Measurements from ENCODE around the gene MEOX1.
"Not testable (repeated sequence)": the region's sequence is repeated elsewhere in the genome, so short reads cannot be mapped to it uniquely, and the experiment has no call there.

MEOX1 gene

DNA sequence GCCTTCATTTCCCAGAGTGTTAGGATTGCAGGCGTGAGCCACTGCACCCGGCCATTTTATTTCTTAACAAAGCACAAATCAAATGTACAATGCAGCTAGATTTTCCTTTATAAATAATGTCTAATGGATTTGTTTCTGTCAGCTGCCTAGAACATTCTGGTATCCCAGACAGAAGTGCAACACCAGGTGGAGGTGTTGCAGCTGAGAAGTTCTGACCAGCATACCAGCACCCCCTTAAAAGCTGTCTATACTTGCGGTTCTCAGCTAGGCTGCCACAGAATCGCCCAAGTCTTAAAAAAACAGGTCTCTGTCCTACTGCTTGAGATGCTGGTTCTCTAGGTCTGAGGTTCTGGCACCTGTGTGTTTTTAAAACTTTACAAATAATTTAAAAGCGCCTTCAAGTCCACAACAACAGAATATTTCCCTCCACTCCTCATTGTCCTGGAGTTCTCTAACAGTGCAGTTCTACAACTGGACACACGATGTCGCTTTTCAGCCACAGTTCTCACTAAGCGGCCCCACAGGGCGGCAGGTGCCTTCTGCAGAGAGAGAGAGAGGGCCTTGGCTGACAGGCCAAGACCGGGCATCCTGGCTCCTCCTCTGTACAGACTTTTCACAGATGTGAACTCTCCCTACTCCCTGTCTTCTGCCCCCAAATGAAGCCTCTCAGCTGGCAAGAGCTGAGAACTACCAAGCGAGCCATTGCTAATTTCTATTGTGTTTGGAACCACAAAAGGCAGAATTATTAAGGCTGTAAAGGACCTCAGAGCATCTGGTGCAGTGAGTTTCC is 32.6 kb upstream of the MEOX1 start:
- Histone ChIP-seq H3K27ac (no peak overlapping the region), H3K4me3 (no peak overlapping the region)
- no peak for DNase-seq (ENCODE audit: low spot score)
- TF ChIP-seq, protein P1, sequence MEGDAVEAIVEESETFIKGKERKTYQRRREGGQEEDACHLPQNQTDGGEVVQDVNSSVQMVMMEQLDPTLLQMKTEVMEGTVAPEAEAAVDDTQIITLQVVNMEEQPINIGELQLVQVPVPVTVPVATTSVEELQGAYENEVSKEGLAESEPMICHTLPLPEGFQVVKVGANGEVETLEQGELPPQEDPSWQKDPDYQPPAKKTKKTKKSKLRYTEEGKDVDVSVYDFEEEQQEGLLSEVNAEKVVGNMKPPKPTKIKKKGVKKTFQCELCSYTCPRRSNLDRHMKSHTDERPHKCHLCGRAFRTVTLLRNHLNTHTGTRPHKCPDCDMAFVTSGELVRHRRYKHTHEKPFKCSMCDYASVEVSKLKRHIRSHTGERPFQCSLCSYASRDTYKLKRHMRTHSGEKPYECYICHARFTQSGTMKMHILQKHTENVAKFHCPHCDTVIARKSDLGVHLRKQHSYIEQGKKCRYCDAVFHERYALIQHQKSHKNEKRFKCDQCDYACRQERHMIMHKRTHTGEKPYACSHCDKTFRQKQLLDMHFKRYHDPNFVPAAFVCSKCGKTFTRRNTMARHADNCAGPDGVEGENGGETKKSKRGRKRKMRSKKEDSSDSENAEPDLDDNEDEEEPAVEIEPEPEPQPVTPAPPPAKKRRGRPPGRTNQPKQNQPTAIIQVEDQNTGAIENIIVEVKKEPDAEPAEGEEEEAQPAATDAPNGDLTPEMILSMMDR (IDR thresholded peaks at IDR 0.05) = peak; percentile 80

DNA sequence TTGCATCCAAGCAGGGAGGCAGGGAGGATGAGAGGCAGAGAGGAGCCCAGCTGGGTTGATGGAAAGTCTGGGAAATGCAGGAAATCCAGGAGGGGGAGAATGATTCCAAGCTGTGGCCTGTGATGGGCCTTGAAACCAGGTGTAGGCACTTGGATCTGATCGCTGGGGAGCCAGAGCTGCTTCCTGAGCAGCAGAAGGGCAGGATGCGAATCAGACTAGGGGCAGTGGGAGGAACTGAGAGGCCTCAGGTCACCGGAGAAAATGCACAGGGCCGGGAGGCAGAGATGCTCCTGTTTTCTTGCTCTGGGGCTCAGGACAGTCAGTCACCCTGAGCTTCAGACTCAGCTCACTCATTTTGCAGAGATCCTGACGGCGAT is 29.6 kb upstream of the MEOX1 start:
- no peak for DNase-seq (ENCODE audit: low spot score)
- no peak overlapping the region for H3K4me3 ChIP-seq
- H3K27ac ChIP-seq = no peak overlapping the region
- TF ChIP-seq, protein P1 (IDR thresholded peaks at IDR 0.05) = no peak

DNA sequence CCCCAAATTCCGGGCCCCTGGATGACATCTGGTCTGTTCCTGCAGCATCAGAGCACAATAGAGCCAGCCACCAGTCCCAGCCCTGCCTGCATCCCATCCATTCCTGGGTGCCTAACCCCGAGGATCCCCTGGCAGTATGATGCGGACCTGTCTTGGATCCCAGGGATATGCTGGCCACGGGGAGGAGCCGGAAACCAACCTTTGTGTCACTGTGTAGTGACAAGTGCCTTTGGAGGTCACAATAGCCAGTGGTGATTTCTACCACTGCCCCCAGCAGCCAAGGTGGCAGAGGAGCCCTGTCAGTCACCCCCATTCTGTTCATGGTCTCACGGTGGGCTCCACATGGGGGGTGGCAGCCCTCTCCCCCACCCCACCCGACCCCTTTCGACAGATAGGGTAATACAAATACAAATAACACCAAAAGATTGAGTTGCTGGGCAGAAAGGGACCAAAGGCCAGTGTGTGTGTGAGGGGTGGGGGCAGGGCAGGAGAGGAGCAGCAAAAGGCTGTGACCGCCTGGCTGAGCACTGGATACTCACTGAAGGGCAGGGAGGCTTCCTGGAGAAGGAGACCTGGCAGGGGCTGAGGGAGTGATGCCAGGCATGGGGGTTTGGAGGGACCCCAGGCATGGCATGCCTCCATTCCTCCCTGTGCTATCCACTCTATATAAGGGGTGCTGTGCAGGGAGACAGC is 29.0 kb upstream of the MEOX1 start:
- Histone ChIP-seq H3K4me3 (no peak overlapping the region), H3K27ac (no peak overlapping the region)
- no peak for DNase-seq (ENCODE audit: low spot score)
- TF ChIP-seq, protein P1 (IDR thresholded peaks at IDR 0.05) = no peak

DNA sequence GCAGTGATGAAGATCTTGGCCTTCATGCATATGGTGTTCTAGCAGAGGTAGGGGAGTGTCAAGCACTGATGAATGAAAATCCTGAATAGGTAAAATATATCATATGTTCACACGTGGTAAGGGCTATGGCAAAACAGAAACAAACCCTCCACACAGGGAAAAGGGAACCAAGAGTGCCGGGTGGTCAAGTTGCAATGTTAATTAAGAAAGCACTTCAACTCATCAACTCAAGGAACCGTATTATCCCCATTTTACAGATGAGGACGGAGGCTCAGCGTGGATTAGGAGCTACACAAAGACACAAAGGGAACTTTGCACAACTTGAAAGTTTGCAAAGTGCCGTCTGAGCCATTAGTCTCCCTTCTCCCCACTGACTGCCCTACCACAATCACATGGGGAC is 28.1 kb upstream of the MEOX1 start:
- no peak overlapping the region for H3K27ac ChIP-seq
- no peak overlapping the region for H3K4me3 ChIP-seq
- DNase-seq (ENCODE audit: low spot score) = no peak
- TF ChIP-seq, protein P1 (IDR thresholded peaks at IDR 0.05) = no peak

DNA sequence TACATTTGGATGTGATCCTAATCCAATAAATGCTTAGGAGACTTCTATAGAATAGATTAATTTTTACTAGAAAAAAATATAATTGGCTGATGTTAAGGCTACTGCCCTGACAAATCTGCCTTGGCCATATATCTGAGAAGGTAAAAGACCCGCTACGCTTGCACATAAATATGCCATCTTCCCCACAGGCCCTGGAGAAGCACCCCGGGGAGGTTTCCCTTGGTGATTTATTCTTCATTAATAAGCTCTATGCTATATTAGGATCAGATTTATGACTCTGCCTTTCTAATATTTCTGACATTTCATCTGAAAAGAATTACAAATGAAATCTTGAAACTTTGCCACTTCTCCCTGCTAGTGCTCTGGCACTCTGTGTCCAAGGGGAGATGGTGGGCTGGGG is 27.4 kb upstream of the MEOX1 start:
- no peak overlapping the region for H3K27ac ChIP-seq
- H3K4me3 ChIP-seq = no peak overlapping the region
- no peak for DNase-seq (ENCODE audit: low spot score)
- TF ChIP-seq, protein P1 (IDR thresholded peaks at IDR 0.05) = no peak

DNA sequence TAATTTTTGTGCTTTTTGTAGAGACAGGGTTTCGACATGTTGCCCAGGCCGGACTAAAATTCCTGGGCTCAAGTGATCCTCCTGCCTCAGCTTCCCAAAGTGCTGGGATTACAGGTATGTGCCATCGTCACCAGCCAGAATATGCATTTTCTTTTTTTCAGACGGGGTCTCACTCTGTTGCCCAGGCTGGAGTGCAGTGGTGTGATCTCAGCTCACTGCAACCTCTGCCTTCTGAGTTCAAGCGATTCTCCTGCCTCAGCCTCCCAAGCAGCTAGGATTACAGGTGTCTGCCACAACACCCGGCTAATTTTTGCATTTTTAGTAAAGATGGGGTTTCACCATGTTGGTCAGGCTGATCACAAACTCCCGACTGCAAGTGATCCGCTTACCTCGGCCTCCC is 25.2 kb upstream of the MEOX1 start:
- not testable (repeated sequence) for DNase-seq (ENCODE audit: low spot score); H3K27ac ChIP-seq; H3K4me3 ChIP-seq

DNA sequence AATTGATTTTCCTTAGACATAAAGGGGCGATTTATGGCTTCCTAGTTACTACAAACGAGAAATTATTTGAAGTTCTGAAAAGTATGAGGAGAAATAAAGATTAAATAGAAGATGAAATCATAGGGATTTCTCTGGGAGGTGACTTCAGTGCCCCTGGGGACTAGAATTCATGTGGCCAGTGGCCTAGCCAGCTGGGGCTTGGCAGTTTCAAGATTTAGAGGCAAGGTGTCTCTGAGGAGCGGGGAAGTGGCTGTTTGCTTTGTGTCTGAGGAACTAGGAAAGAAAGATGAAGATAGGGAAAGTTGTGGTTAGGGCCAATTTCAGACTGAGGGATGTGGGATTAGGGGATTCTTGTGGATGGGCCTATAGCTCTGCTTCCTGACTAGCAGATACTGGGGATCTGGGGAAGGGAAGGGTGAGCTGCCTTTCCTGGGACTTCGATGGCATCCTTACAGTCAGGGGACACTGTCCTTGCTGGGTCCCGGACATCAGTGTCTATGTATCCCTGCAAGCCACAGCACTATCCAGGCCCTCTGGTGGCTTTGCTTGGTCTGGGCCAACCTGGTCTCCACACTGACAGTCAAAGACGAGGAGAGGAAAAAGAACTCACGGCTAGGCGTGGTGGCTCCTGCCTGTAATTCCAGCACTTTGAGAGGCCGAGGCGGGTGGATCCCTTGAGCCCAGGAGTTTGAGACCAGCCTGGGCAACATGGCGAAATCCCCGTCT is 22.4 kb upstream of the MEOX1 start:
- Histone ChIP-seq H3K27ac (no peak overlapping the region), H3K4me3 (no peak overlapping the region)
- no peak for DNase-seq (ENCODE audit: low spot score)
- TF ChIP-seq, protein P1 (IDR thresholded peaks at IDR 0.05) = no peak
